DND-41 (cell line): ENCODE measurements around the gene NPAS1.

ENCODE experiments used
- ATAC-seq: fragments of 200-7000 bp; cut with Tn5 transposase; 3 replicates; pipeline ENCODE4 v1.9.1; 2021; ENCODE audit warnings: low read depth; ENCODE audit not compliant: insufficient read depth
- DNase-seq: peaks from one replicate; pipeline ENCODE4 v3.0.0-alpha.2; 2020
- H2AFZ ChIP-seq: 2 replicates; pipeline ENCODE4 v1.6.0; 2012; ENCODE audit warnings: low read depth, low read length
- H3K27ac ChIP-seq: 2 replicates; pipeline ENCODE4 v1.5.1; 2012; ENCODE audit warnings: low read length, inconsistent platforms
- H3K27me3 ChIP-seq: fragments of 200-600 bp; sonication (generic); 2 replicates; pipeline ENCODE4 v1.6.0; 2012; ENCODE audit warnings: low read length, mild to moderate bottlenecking, inconsistent platforms; ENCODE audit not compliant: insufficient read depth, poor library complexity
- H3K36me3 ChIP-seq: 2 replicates; pipeline ENCODE4 v1.5.1; 2012; ENCODE audit warnings: low read length, inconsistent platforms; ENCODE audit not compliant: insufficient read depth
- H3K4me1 ChIP-seq: 2 replicates; pipeline ENCODE4 v1.5.1; 2012; ENCODE audit warnings: mild to moderate bottlenecking, low read length; ENCODE audit not compliant: insufficient read depth
- H3K4me2 ChIP-seq: 2 replicates; pipeline ENCODE4 v1.6.0; 2012; ENCODE audit warnings: mild to moderate bottlenecking, moderate library complexity, low read length, inconsistent platforms; ENCODE audit not compliant: insufficient read depth
- H3K4me3 ChIP-seq, 2 experiments: fragments of 200-600 bp in 1 of 2; shearing (Covaris generic) in 1 of 2; 2 replicates each; pipeline ENCODE4 v1.5.1; 2012 to 2016; ENCODE audit warnings: inconsistent platforms in 2 of 2, low read length in 2 of 2, mild to moderate bottlenecking in 2 of 2, low read depth in 1 of 2, moderate library complexity in 1 of 2
- H3K79me2 ChIP-seq: 2 replicates; pipeline ENCODE4 v1.6.0; 2012; ENCODE audit warnings: low read length, inconsistent platforms; ENCODE audit not compliant: insufficient read depth
- H3K9ac ChIP-seq: 2 replicates; pipeline ENCODE4 v1.6.0; 2012; ENCODE audit warnings: low read depth, mild to moderate bottlenecking, inconsistent platforms, low read length, moderate library complexity
- H3K9me3 ChIP-seq: 2 replicates; pipeline ENCODE4 v1.5.1; 2012; ENCODE audit warnings: low read length, moderate library complexity, mild to moderate bottlenecking, inconsistent platforms; ENCODE audit not compliant: insufficient read depth, severe bottlenecking
- H4K20me1 ChIP-seq: 2 replicates; pipeline ENCODE4 v1.6.0; 2012; ENCODE audit warnings: low read length; ENCODE audit not compliant: insufficient read depth
- EZH2 ChIP-seq: IDR thresholded peaks from 3 replicates; pipeline ENCODE4 v1.6.1; 2012; ENCODE audit warnings: borderline replicate concordance, low read depth, mild to moderate bottlenecking, moderate library complexity, low read length, inconsistent platforms; ENCODE audit not compliant: severe bottlenecking
- TF ChIP-seq, protein P1 (sequence below): IDR thresholded peaks from 2 replicates; pipeline ENCODE4 v1.5.1; 2012; ENCODE audit warnings: borderline replicate concordance, low read length, moderate library complexity, mild to moderate bottlenecking; ENCODE audit not compliant: poor library complexity, severe bottlenecking; ENCODE audit errors: extremely low read depth

Gene NPAS1

DNA sequence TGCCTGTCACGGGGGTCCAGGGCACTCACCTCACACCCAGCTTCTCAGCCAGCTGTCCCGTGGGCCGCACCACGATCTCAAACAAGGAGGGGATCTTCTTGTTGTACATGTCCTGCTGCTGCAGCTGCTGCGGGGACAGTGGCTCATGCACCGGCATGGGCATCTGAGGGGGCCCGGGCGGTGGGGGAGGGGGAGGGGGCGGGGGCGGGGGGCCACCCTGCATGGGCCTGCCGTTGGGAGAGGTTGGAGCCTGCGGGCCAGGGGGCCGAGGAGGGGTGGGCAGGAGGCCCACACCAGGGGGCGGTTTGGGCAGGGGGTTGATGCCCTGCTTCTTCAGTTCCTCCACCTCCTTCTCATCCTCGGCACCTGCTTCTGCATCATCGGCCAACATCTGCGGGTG, 52.7 kb downstream of the NPAS1 start:
- Histone ChIP-seq H4K20me1 (peaks cover 71% of the 10 kb centered on the region), H2AFZ (no peak overlapping the region), H3K9me3 (no peaks in the 10 kb centered on the region), H3K79me2 (peaks cover 38% of the 10 kb centered on the region), H3K4me1 (no peaks in the 10 kb centered on the region), H3K4me3 (no peak overlapping the region), H3K4me2 (no peak overlapping the region), H3K27ac (no peak overlapping the region), H3K36me3 (peaks cover 97% of the 10 kb centered on the region), H3K9ac (no peak overlapping the region), H3K27me3 (no peaks in the 10 kb centered on the region)
- DNase-seq (no peak), ATAC-seq (no peak)
- TF ChIP-seq, protein P1, sequence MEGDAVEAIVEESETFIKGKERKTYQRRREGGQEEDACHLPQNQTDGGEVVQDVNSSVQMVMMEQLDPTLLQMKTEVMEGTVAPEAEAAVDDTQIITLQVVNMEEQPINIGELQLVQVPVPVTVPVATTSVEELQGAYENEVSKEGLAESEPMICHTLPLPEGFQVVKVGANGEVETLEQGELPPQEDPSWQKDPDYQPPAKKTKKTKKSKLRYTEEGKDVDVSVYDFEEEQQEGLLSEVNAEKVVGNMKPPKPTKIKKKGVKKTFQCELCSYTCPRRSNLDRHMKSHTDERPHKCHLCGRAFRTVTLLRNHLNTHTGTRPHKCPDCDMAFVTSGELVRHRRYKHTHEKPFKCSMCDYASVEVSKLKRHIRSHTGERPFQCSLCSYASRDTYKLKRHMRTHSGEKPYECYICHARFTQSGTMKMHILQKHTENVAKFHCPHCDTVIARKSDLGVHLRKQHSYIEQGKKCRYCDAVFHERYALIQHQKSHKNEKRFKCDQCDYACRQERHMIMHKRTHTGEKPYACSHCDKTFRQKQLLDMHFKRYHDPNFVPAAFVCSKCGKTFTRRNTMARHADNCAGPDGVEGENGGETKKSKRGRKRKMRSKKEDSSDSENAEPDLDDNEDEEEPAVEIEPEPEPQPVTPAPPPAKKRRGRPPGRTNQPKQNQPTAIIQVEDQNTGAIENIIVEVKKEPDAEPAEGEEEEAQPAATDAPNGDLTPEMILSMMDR = no peak
- TF ChIP-seq EZH2 = no peak

DNA sequence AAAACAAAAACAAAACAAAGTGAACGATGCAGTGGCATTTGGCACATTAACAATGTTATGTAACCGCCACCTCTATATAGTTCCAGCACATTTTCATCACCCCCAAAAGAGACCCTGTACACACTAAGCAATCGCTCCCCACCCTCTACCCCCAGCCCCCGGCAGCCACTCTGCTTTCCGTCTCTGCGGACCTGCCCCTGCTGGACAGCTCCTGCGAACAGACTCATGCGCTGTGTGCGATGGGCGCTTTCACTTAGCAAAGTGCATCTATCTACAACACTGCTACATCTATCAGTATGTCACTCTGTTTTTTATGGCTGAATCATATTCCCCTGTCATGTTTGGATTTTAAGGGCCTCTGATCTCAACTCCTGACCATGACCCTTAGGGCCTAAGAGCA, 53.9 kb downstream of the NPAS1 start:
- no peak for ATAC-seq
- H3K4me3 ChIP-seq = no peak overlapping the region
- no peak overlapping the region for H3K4me2 ChIP-seq
- H3K9ac ChIP-seq = no peak overlapping the region
- H3K9me3 ChIP-seq = no peaks in the 10 kb centered on the region
- peaks cover 39% of the 10 kb centered on the region for H3K79me2 ChIP-seq
- peaks cover 59% of the 10 kb centered on the region for H4K20me1 ChIP-seq
- TF ChIP-seq, protein P1 = no peak
- no peak for TF ChIP-seq EZH2
- H3K36me3 ChIP-seq = peaks cover 96% of the 10 kb centered on the region
- H3K27me3 ChIP-seq = no peaks in the 10 kb centered on the region
- DNase-seq = no peak
- no peak overlapping the region for H2AFZ ChIP-seq
- H3K4me1 ChIP-seq = no peaks in the 10 kb centered on the region
- H3K27ac ChIP-seq = no peak overlapping the region

DNA sequence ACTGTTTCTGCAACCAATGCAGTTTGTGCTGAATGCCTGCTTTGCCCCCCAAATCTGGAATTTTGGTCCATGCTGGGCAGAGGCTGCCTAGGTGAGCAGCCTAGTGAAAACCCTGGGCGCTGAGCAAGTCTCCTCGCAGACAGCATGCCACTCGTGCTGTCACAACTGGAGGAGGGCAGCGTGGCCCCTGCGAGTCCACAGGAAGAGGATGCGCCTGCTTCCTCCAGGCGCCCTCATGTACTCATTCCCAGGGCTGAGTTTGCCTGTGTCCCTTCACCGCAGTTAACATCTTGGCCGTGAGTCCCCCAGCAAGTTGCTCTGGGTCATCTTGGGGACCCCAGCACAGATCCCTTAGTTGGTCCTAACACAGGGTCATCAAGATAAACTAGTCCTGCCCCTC, 55.0 kb downstream of the NPAS1 start:
- H3K27ac ChIP-seq = no peak overlapping the region
- no peak for TF ChIP-seq EZH2
- TF ChIP-seq, protein P1 = no peak
- peaks cover 95% of the 10 kb centered on the region for H3K36me3 ChIP-seq
- no peak for DNase-seq
- H2AFZ ChIP-seq = no peak overlapping the region
- H3K4me2 ChIP-seq = no peak overlapping the region
- no peaks in the 10 kb centered on the region for H3K27me3 ChIP-seq
- H3K79me2 ChIP-seq = peaks cover 40% of the 10 kb centered on the region
- H3K4me1 ChIP-seq = no peaks in the 10 kb centered on the region
- no peak overlapping the region for H3K9ac ChIP-seq
- peaks cover 50% of the 10 kb centered on the region for H4K20me1 ChIP-seq
- no peaks in the 10 kb centered on the region for H3K9me3 ChIP-seq
- no peak for ATAC-seq
- H3K4me3 ChIP-seq = no peak overlapping the region
